ENCODE results near the gene TBC1D4.

TBC1D4 gene

GRCh38 chr13:75384879-75385707 lies 96.9 kb downstream of the TBC1D4 start:
- no peaks in the 10 kb centered on the region for H3K36me3 Mint-ChIP-seq (ENCODE audit: low read depth)
- H3K4me1 Mint-ChIP-seq (ENCODE audit: low read depth), result peaks cover 19% of the 10 kb centered on the region
- no peak for DNase-seq
- H3K4me3 Mint-ChIP-seq, result no peak overlapping the region
- H3K27me3 Mint-ChIP-seq, result no peaks in the 10 kb centered on the region
- no peaks in the 10 kb centered on the region for H3K9me3 Mint-ChIP-seq
- H3K27ac Mint-ChIP-seq, result peak overlapping the region; percentile 10

- no peaks in the 10 kb centered on the region for H3K9me3 Mint-ChIP-seq
- no peaks in the 10 kb centered on the region for H3K27me3 Mint-ChIP-seq
- peaks cover 19% of the 10 kb centered on the region for H3K4me1 Mint-ChIP-seq (ENCODE audit: low read depth)
- no peak for DNase-seq
- no peaks in the 10 kb centered on the region for H3K36me3 Mint-ChIP-seq (ENCODE audit: low read depth)
- H3K4me3 Mint-ChIP-seq, result no peak overlapping the region
- no peak overlapping the region for H3K27ac Mint-ChIP-seq
Observed at GRCh38 chr13:75383064-75383715, 98.8 kb downstream of the TBC1D4 start.

DNA sequence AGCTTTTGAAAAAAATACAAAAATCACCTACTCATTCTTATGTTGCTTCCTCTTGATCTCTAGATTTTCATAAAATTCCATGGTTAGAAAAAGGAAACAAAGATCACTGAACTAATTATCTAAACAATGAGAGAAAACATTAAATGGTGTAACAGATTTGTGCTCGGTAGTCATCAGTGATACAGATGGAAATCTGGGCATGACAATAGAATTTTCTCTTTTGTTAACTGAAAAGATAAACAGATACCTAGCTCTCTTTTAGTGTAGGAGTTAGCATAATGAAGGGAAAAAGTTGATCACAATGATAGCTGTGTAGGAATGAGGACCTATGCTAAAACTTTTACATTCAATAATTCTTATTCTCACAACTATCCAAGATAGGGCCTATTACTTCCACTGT lies 103.7 kb downstream of the TBC1D4 start:
- no peaks in the 10 kb centered on the region for H3K36me3 Mint-ChIP-seq (ENCODE audit: low read depth)
- H3K27ac Mint-ChIP-seq, result no peak overlapping the region
- H3K4me3 Mint-ChIP-seq, result no peak overlapping the region
- H3K4me1 Mint-ChIP-seq (ENCODE audit: low read depth), result no peaks in the 10 kb centered on the region
- no peak for DNase-seq
- no peaks in the 10 kb centered on the region for H3K9me3 Mint-ChIP-seq
- no peaks in the 10 kb centered on the region for H3K27me3 Mint-ChIP-seq

DNA sequence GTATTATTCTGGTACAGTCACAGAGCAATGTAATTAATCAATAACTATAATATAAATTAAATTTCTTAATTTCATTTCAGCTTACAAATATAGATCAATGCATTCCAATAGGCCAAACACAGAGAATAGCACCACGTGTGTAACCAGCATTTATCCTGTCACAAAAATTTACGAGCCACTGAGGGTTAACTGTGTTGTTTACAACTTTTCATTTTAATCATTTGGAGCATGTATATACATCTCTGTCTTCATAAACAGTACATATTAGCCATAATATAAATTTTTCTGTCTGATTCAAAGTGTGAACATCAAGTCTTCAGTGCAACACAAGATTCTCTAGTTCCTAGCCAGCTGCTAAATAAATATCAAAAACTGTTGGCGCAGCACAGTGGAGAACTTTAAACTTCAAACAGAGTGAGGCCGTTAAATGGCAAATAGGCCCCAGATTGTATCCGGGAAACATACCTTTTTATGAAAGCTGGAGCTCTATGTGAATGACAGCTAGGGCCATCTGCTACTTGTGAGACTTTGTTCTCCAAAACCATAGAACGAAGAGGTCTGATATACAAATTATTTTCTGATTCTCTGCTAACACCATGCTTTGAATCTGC lies 105.1 kb downstream of the TBC1D4 start:
- Mint-ChIP-seq H3K27me3 (no peaks in the 10 kb centered on the region), H3K4me1 (ENCODE audit: low read depth) (no peaks in the 10 kb centered on the region), H3K9me3 (no peaks in the 10 kb centered on the region), H3K27ac (no peak overlapping the region), H3K4me3 (no peak overlapping the region), H3K36me3 (ENCODE audit: low read depth) (no peaks in the 10 kb centered on the region)
- DNase-seq, result no peak

GRCh38 chr13:75375329-75375728 lies 106.6 kb downstream of the TBC1D4 start:
- Mint-ChIP-seq H3K27me3 (no peaks in the 10 kb centered on the region), H3K9me3 (no peaks in the 10 kb centered on the region), H3K36me3 (ENCODE audit: low read depth) (no peaks in the 10 kb centered on the region), H3K27ac (no peak overlapping the region), H3K4me3 (no peak overlapping the region), H3K4me1 (ENCODE audit: low read depth) (no peaks in the 10 kb centered on the region)
- DNase-seq, result no peak

DNA sequence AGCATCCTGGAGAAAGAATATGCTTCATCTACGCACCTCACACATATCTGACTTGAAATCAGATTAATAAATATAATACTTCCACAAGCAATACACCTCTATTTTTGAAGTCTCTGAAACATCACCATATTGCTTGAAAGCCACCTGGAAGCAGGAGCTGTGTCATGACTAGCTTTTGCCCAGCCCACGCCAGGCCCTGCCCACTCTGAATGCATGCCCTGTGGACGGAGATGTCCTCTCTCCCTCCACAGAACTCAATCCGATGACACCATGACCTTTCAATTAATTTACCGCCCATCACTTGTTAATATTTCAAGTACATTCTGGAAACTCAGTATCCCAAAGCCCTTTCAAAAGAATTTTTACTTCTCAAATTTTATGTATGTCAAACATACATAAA lies 108.0 kb downstream of the TBC1D4 start:
- H3K9me3 Mint-ChIP-seq, result no peaks in the 10 kb centered on the region
- DNase-seq, result no peak
- peaks cover under 1% of the 10 kb centered on the region for H3K4me1 Mint-ChIP-seq (ENCODE audit: low read depth)
- no peaks in the 10 kb centered on the region for H3K36me3 Mint-ChIP-seq (ENCODE audit: low read depth)
- no peak overlapping the region for H3K27ac Mint-ChIP-seq
- H3K27me3 Mint-ChIP-seq, result no peaks in the 10 kb centered on the region
- no peak overlapping the region for H3K4me3 Mint-ChIP-seq

DNA sequence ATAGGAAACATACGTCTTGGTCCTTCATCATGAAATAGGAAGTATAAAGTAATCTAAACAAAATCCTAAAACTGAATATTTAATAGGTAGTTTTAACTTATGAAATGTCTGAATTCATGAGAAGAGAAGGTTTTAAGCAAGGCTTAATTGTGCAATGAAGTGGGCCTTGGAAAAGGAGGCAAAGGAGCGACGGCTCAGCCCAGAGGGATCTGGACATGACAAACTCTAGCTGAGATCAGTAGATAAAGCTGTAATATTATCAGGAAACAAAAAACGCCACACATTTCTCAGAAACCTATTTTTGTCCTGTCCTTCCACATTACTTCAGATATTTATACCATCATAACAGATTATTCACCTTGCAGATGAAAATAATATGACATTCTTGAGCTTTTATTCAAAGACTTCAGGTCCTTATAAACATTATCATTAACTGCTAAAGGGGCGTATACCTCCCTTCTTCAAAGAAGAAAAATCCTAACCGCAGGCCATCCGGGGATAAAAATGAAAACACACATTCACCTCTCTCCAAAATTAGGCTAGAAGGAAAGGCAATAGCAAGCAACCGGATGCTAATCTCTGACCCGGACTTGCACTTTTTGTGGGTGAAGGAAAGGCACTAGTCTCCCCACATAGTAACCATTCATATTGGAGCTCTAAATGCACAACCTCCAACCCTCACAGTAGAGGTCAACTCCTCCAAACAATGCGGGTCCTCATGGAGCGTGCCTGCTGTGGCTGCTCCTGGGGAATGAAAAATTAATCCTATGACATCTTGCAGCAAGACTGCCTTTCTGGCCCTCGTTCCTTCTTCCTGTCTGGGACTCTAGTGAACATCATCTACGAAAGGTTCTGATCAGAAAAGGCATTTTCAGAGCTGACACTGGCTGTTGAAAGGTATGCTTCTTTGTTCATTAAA lies 108.8 kb downstream of the TBC1D4 start:
- Mint-ChIP-seq H3K4me3 (no peak overlapping the region), H3K27ac (no peak overlapping the region)
- DNase-seq, result no peak

DNA sequence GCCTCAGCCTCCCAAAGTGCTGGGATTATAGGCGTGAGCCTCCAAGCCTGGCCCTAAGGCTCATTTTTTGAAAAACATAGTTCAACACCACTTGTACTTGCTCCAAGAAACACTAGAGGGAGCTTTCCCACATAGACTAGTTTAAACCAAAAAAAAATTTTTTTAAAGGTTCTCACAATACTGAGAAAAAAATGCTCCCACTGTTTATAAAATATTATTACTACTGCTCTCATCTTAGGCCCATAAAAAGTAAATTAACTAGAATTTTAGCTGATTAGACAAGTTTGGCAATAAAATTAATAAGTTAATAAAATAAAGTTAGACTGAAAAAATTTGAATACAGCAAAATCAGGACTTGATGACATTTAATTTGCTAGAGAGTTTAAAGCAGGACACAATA lies 109.5 kb downstream of the TBC1D4 start:
- Mint-ChIP-seq H3K4me1 (ENCODE audit: low read depth) (peaks cover 9% of the 10 kb centered on the region), H3K27ac (no peak overlapping the region), H3K36me3 (ENCODE audit: low read depth) (no peaks in the 10 kb centered on the region), H3K4me3 (no peak overlapping the region), H3K9me3 (no peaks in the 10 kb centered on the region), H3K27me3 (no peaks in the 10 kb centered on the region)
- DNase-seq, result no peak

More for the DNA sequence above, 108.8 kb downstream of the TBC1D4 start:
- H3K4me1 Mint-ChIP-seq (ENCODE audit: low read depth), result peaks cover 6% of the 10 kb centered on the region
- no peaks in the 10 kb centered on the region for H3K36me3 Mint-ChIP-seq (ENCODE audit: low read depth)
- H3K27me3 Mint-ChIP-seq, result no peaks in the 10 kb centered on the region
- H3K9me3 Mint-ChIP-seq, result no peaks in the 10 kb centered on the region

- Mint-ChIP-seq H3K27ac (no peak overlapping the region), H3K4me3 (no peak overlapping the region), H3K27me3 (no peaks in the 10 kb centered on the region), H3K9me3 (no peaks in the 10 kb centered on the region), H3K36me3 (ENCODE audit: low read depth) (no peaks in the 10 kb centered on the region), H3K4me1 (ENCODE audit: low read depth) (peaks cover 20% of the 10 kb centered on the region)
- no peak for DNase-seq
Observed at GRCh38 chr13:75371203-75371602, 110.8 kb downstream of the TBC1D4 start.

GRCh38 chr13:75370774-75371173 lies 111.2 kb downstream of the TBC1D4 start:
- no peak overlapping the region for H3K4me3 Mint-ChIP-seq
- peaks cover 25% of the 10 kb centered on the region for H3K4me1 Mint-ChIP-seq (ENCODE audit: low read depth)
- no peaks in the 10 kb centered on the region for H3K36me3 Mint-ChIP-seq (ENCODE audit: low read depth)
- H3K9me3 Mint-ChIP-seq, result no peaks in the 10 kb centered on the region
- no peaks in the 10 kb centered on the region for H3K27me3 Mint-ChIP-seq
- no peak overlapping the region for H3K27ac Mint-ChIP-seq
- no peak for DNase-seq

GRCh38 chr13:75369981-75370380 lies 112.0 kb downstream of the TBC1D4 start:
- no peak for DNase-seq
- Mint-ChIP-seq H3K27me3 (no peaks in the 10 kb centered on the region), H3K4me1 (ENCODE audit: low read depth) (peaks cover 32% of the 10 kb centered on the region)

GRCh38 chr13:75368167-75368566 lies 113.8 kb downstream of the TBC1D4 start:
- Mint-ChIP-seq H3K9me3 (no peaks in the 10 kb centered on the region), H3K36me3 (ENCODE audit: low read depth) (no peaks in the 10 kb centered on the region), H3K27me3 (no peaks in the 10 kb centered on the region), H3K4me1 (ENCODE audit: low read depth) (peaks cover 50% of the 10 kb centered on the region), H3K4me3 (no peak overlapping the region), H3K27ac (no peak overlapping the region)
- no peak for DNase-seq

More at GRCh38 chr13:75369981-75370380, 112.0 kb downstream of the TBC1D4 start:
- Mint-ChIP-seq H3K36me3 (ENCODE audit: low read depth) (no peaks in the 10 kb centered on the region), H3K27ac (no peak overlapping the region), H3K4me3 (no peak overlapping the region), H3K9me3 (no peaks in the 10 kb centered on the region)

DNA sequence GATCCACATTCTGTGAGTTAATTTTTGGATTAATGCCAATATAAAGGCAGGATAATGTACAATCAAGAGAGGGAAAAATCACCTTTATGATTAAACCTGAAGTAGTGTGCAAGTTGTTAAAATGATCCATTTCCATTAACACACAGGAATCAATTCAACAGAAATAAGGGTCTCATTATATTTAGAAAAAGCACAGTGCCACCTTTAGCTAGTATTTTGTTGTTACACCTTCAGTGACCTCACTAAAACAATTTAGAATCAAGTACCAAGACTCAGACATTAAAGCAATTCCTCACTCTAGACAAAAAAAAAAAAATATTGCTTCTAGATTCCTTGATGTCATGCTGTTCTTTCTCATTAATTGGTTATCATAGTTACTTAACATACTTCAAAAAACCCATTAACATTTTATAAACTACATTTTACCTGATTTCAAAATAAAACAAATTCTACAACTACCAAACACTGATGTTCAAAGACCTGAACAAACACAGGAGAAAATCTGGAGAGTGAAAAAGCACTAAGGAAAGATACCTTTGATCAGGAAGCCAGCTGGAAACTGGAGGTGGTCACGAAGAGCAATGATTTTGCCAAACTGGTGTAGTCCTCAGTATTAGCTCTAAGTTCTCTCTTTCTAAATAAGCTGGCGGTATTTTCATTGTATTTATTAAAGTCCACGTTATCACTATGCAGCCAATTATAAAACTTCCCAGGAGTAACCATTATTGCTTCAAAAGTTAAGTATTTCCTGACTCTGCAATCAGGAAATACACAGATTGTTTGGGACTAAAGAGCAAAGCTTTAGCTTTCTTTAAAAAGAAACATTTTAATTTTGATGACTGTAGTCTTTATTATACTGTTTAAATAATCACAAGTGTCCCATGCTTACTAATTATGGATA lies 115.3 kb downstream of the TBC1D4 start:
- peaks cover 55% of the 10 kb centered on the region for H3K4me1 Mint-ChIP-seq (ENCODE audit: low read depth)
- DNase-seq, result no peak
- H3K4me3 Mint-ChIP-seq, result peak overlapping the region; percentile 60
- H3K36me3 Mint-ChIP-seq (ENCODE audit: low read depth), result no peaks in the 10 kb centered on the region
- H3K27me3 Mint-ChIP-seq, result no peaks in the 10 kb centered on the region
- H3K27ac Mint-ChIP-seq, result peak overlapping the region; percentile 96
- H3K9me3 Mint-ChIP-seq, result no peaks in the 10 kb centered on the region
